KMS-11 (cell line): ENCODE data around the gene ABCG5.

Experiments
- H2AFZ ChIP-seq: fragments of 200-600 bp; sonication (generic); 2 replicates; pipeline ENCODE4 v1.6.1; 2016; ENCODE audit warnings: antibody characterized with exemption, mixed run types, low read depth
- H3K27ac ChIP-seq: fragments of 200-600 bp; sonication (generic); 2 replicates; pipeline ENCODE4 v1.6.1; 2016; ENCODE audit warnings: mild to moderate bottlenecking, mixed run types
- H3K27me3 ChIP-seq: fragments of 200-600 bp; sonication (generic); 2 replicates; pipeline ENCODE4 v1.6.1; 2017; ENCODE audit warnings: mild to moderate bottlenecking, low read depth, mixed run types, moderate library complexity; ENCODE audit not compliant: insufficient read depth
- H3K36me3 ChIP-seq: fragments of 200-600 bp; sonication (generic); 2 replicates; pipeline ENCODE4 v1.6.1; 2017; ENCODE audit warnings: mild to moderate bottlenecking, mixed run types; ENCODE audit not compliant: insufficient read depth
- H3K4me1 ChIP-seq: fragments of 200-600 bp; sonication (generic); 2 replicates; pipeline ENCODE4 v1.6.1; 2016; ENCODE audit warnings: mild to moderate bottlenecking, low read depth, mixed run types; ENCODE audit not compliant: poor library complexity, severe bottlenecking
- H3K4me2 ChIP-seq: fragments of 200-600 bp; sonication (generic); 2 replicates; pipeline ENCODE4 v1.7.0; 2016; ENCODE audit warnings: mild to moderate bottlenecking, mixed run types
- H3K4me3 ChIP-seq: fragments of 200-600 bp; sonication (generic); IDR thresholded peaks from 2 replicates; pipeline ENCODE4 v1.6.1; 2017; ENCODE audit warnings: low read depth, low read length, mixed read lengths; ENCODE audit not compliant: insufficient read depth
- H3K79me2 ChIP-seq: fragments of 200-600 bp; sonication (generic); 2 replicates; pipeline ENCODE4 v1.6.1; 2016; ENCODE audit warnings: low read depth, mixed run types; ENCODE audit not compliant: insufficient read depth
- H3K9ac ChIP-seq: fragments of 200-600 bp; sonication (generic); 2 replicates; pipeline ENCODE4 v1.6.1; 2016; ENCODE audit warnings: mild to moderate bottlenecking, mixed run types
- H4K20me1 ChIP-seq: fragments of 200-600 bp; sonication (generic); 2 replicates; pipeline ENCODE4 v1.6.1; 2016; ENCODE audit warnings: mild to moderate bottlenecking, mixed run types; ENCODE audit not compliant: insufficient read depth
- CTCF ChIP-seq: fragments of 200-600 bp; sonication (generic); conservative IDR thresholded peaks from 2 replicates; pipeline ENCODE4 v1.6.1; 2017; ENCODE audit warnings: low read depth, mild to moderate bottlenecking, antibody characterized with exemption, low read length, moderate library complexity, mixed read lengths

The ABCG5 gene

GRCh38 chr2:43877782-43878464 is 39.3 kb upstream of the ABCG5 start:
- Histone ChIP-seq H3K79me2 (no peaks in the 10 kb centered on the region), H3K4me3 (no peak overlapping the region), H3K27me3 (no peaks in the 10 kb centered on the region), H3K4me1 (no peaks in the 10 kb centered on the region), H3K9ac (no peak overlapping the region), H2AFZ (peak overlapping the region; percentile 15; the same call in 1 of the 2 replicates), H4K20me1 (no peaks in the 10 kb centered on the region), H3K4me2 (peak overlapping the region; percentile 17; the same call in 1 of the 2 replicates), H3K36me3 (no peaks in the 10 kb centered on the region), H3K27ac (no peak overlapping the region)
- peak; percentile 99 for TF ChIP-seq CTCF

DNA sequence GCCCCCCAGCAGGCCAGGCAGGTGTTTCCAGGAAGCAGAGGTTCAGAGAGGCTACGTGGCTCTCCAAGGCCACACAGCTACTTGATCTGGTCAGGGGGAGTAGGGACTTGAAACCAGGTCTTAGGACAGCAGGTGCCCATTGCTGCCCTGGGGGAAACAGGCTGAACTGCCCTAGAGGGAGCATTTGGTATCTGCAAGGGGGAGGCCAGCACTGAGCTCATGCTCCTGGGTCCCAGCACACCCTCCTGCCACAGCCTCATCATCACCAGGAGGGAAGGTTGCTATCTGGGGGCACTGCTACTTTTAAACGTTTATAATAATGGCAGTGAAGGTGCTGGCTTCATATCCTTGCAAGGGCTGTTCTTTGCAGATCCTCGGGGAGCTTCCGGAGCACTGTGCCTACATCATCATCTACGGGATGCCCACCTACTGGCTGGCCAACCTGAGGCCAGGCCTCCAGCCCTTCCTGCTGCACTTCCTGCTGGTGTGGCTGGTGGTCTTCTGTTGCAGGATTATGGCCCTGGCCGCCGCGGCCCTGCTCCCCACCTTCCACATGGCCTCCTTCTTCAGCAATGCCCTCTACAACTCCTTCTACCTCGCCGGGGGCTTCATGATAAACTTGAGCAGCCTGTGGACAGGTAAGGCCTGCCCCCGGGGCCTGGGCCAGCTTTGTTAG is 36.3 kb upstream of the ABCG5 start:
- Histone ChIP-seq H3K4me3 (no peak overlapping the region), H3K27ac (no peak overlapping the region), H3K4me2 (no peak overlapping the region), H3K79me2 (no peaks in the 10 kb centered on the region), H3K4me1 (no peaks in the 10 kb centered on the region), H3K9ac (no peak overlapping the region), H3K27me3 (peaks cover 3% of the 10 kb centered on the region; the same call in 1 of the 2 replicates), H4K20me1 (no peaks in the 10 kb centered on the region), H3K36me3 (no peaks in the 10 kb centered on the region), H2AFZ (no peak overlapping the region)
- TF ChIP-seq CTCF = no peak

- no peaks in the 10 kb centered on the region for H4K20me1 ChIP-seq
- no peak overlapping the region for H3K4me3 ChIP-seq
- H3K36me3 ChIP-seq = no peaks in the 10 kb centered on the region
- H3K79me2 ChIP-seq = no peaks in the 10 kb centered on the region
- H3K9ac ChIP-seq = no peak overlapping the region
- H3K27ac ChIP-seq = no peak overlapping the region
- TF ChIP-seq CTCF = no peak
- H3K27me3 ChIP-seq = peaks cover 6% of the 10 kb centered on the region; the same call in 1 of the 2 replicates
- H3K4me2 ChIP-seq = no peak overlapping the region
- no peaks in the 10 kb centered on the region for H3K4me1 ChIP-seq
- H2AFZ ChIP-seq = no peak overlapping the region
Measured at GRCh38 chr2:43872151-43872550, 33.5 kb upstream of the ABCG5 start.

- Histone ChIP-seq H3K36me3 (no peaks in the 10 kb centered on the region), H3K79me2 (no peaks in the 10 kb centered on the region), H3K4me3 (no peak overlapping the region), H3K27me3 (peaks cover 32% of the 10 kb centered on the region; the same call in 1 of the 2 replicates), H3K9ac (no peak overlapping the region), H3K4me1 (no peaks in the 10 kb centered on the region), H3K4me2 (no peak overlapping the region), H2AFZ (no peak overlapping the region), H4K20me1 (no peaks in the 10 kb centered on the region), H3K27ac (no peak overlapping the region)
- TF ChIP-seq CTCF = no peak
Measured at GRCh38 chr2:43855292-43855691, 16.7 kb upstream of the ABCG5 start.
